Right lobe of liver (tissue), 6 donors: ENCODE results near the gene BMP8B. TPM values are rescaled to one million over a fixed set of nuclear protein-coding genes. Genes with fewer than 3 reads are reported as not detected.

Experiments used
- ATAC-seq, 4 donors: fragments of 200-7000 bp; cut with Tn5 transposase; one replicate each; pipeline ENCODE4 v1.9.1; 2020; ENCODE audit warnings: mild to moderate bottlenecking in 4 of 4, moderate library complexity in 4 of 4
- DNase-seq, 3 donors: peaks; one replicate each; pipeline ENCODE4 v3.0.0-alpha.2; 2020
- H3K27ac ChIP-seq, 3 donors: fragments of 200-600 bp; one replicate each; pipeline ENCODE4 v1.8.0; 2022
- H3K27me3 ChIP-seq, 2 donors: fragments of 200-600 bp; one replicate each; pipeline ENCODE4 v1.8.0; 2022
- H3K36me3 ChIP-seq, 4 donors: fragments of 200-600 bp; sonication (generic) in 1 of 4; one replicate each; pipeline versions ENCODE4 v1.5.1 to v1.8.0; 2017 to 2022; ENCODE audit warnings: control low read depth in 1 of 4
- H3K4me1 ChIP-seq, 4 donors: fragments of 200-600 bp; sonication (generic) in 1 of 4; one replicate each; pipeline versions ENCODE4 v1.5.1 to v1.8.0; 2017 to 2022; ENCODE audit warnings: control low read depth in 1 of 4
- H3K4me3 ChIP-seq, 3 donors: fragments of 200-600 bp; one replicate each; pipeline ENCODE4 v1.8.0; 2022
- H3K9me3 ChIP-seq, 4 donors: fragments of 200-600 bp; sonication (generic) in 1 of 4; one replicate each; pipeline versions ENCODE4 v1.5.1 to v1.8.0; 2017 to 2022; ENCODE audit warnings: control low read depth in 1 of 4
- CTCF ChIP-seq, 4 donors: fragments of 200-600 bp in 3 of 4; fragments of 450-650 bp in 1 of 4; IDR thresholded peaks; one replicate each; pipeline versions ENCODE4 v1.5.1 to v1.8.0; 2016 to 2022; ENCODE audit warnings: antibody characterized with exemption in 4 of 4, mild to moderate bottlenecking in 2 of 4
- POLR2A ChIP-seq: fragments of 450-650 bp; IDR thresholded peaks from one replicate; pipeline ENCODE4 v1.6.1; 2017; ENCODE audit warnings: antibody characterized with exemption, mild to moderate bottlenecking
- WGBS: methylation state at CpG from one replicate; pipeline ENCODE4 v1.1.6; 2018; ENCODE audit warnings: low coverage, low lambda C conversion rate; ENCODE audit not compliant: insufficient coverage; ENCODE audit errors: missing lambda C conversion rate; 5-methylcytosine and 5-hydroxymethylcytosine counted together
- intact Hi-C, 2 donors: fragments of 100-400 bp; cut with DNase I; formaldehyde crosslinking; loops; one replicate each; pipeline versions ENCODE4 v1.11.2 to v1.14.1; 2022
- long read RNA-seq: library from polyadenylated mRNA; unstranded; transcript quantifications from one replicate; pipeline ENCODE4 v2.0.0, GENCODE V29; 2019
- total RNA-seq, 6 experiments: library from RNA; depleted of rRNA in 2 of 6; stranded (reverse); fragments of >200 nt in 2 of 6; fragmentation: NEBNext Ultra II Directional in 3 of 6; extraction: Animal tissue kit (Norgen Biotek cat#: 25700) in 3 of 6; gene quantifications; one replicate each; pipeline versions ENCODE4 v1.1.0 to v1.2.4, GENCODE V29; 2016 to 2023
- donor health status: DM: no; HTN: yes; CAD: no.
- donor health status: DM: no; HTN: no; CAD: no.
- donor health status: DM: no; HTN: no; CAD: no.
- donor health status: DM: no; HTN: yes; CAD: no.
- donor health status: DM: no; HTN: yes; CAD: no.

BMP8B gene
- total RNA-seq = 1 to 10 TPM in 2 of 6 experiments, under 1 TPM in 4; 0.04 to 2.2 (median 0.79) TPM
- long read RNA-seq = 0 reads

GRCh38 chr1:39788758-39789570 is at the start of gene BMP8B:
TSS of gene BMP8B (minus strand) at chr1:39788865. CDS start at chr1:39788485, 380 bp downstream.
- Histone ChIP-seq H3K27me3 (no peaks in the 10 kb centered on the region), H3K4me1 (no peaks in the 10 kb centered on the region), H3K27ac (no peak within 1 kb of the TSS), H3K9me3 (no peaks in the 10 kb centered on the region), H3K36me3 (no peaks in the 10 kb centered on the region), H3K4me3 (peak within 1 kb of the TSS; percentile 31 to 56 (median 52))
- ATAC-seq (peak; percentile 86 to 90 (median 89)), DNase-seq (peak; percentile 61 to 72 (median 69))
- TF ChIP-seq CTCF (IDR thresholded peaks at IDR 0.05) (no peak), POLR2A (no peak)
- 24% methylated on average over 3 of the region's 91 CpGs for WGBS
- intact Hi-C loops = no loop called here

GRCh38 chr1:39836595-39837110 is 48.0 kb upstream of the BMP8B start:
- H3K27ac ChIP-seq = no peak overlapping the region
- intact Hi-C loops = no loop called here
- H3K4me1 ChIP-seq = no peaks in the 10 kb centered on the region
- H3K4me3 ChIP-seq = no peak overlapping the region
- TF ChIP-seq POLR2A (no peak), CTCF (IDR thresholded peaks at IDR 0.05) (no peak)
- DNase-seq (no peak), ATAC-seq (no peak)
- H3K27me3 ChIP-seq = no peaks in the 10 kb centered on the region
- H3K9me3 ChIP-seq = no peaks in the 10 kb centered on the region
- 94% methylated on average over 1 of the region's 3 CpGs for WGBS
- peaks cover 0 to 10% (median under 1%) of the 10 kb centered on the region in 4 donors for H3K36me3 ChIP-seq

- no peaks in the 10 kb centered on the region for H3K9me3 ChIP-seq
- H3K4me3 ChIP-seq = no peak overlapping the region
- no peaks in the 10 kb centered on the region for H3K4me1 ChIP-seq
- intact Hi-C loops = no loop called here
- DNase-seq = no peak
- H3K36me3 ChIP-seq = peaks cover 0 to 5% (median under 1%) of the 10 kb centered on the region in 4 donors
- H3K27me3 ChIP-seq = no peaks in the 10 kb centered on the region
- no peak for TF ChIP-seq CTCF (IDR thresholded peaks at IDR 0.05)
- no peak for TF ChIP-seq POLR2A
- H3K27ac ChIP-seq = no peak overlapping the region
- peak in 2 of 4 donors; percentile 30 to 70 for ATAC-seq
- 48% methylated on average over 7 of the region's 7 CpGs for WGBS
Observed at GRCh38 chr1:39835935-39836594, 47.4 kb upstream of the BMP8B start.

GRCh38 chr1:39835110-39835509 is 46.4 kb upstream of the BMP8B start:
- Histone ChIP-seq H3K36me3 (no peaks in the 10 kb centered on the region), H3K9me3 (no peaks in the 10 kb centered on the region), H3K27ac (no peak overlapping the region), H3K4me3 (no peak overlapping the region), H3K27me3 (no peaks in the 10 kb centered on the region), H3K4me1 (no peaks in the 10 kb centered on the region)
- DNase-seq (no peak), ATAC-seq (peak in 2 of 4 donors; percentile 47 to 75)
- 40% methylated on average over 2 of the region's 2 CpGs for WGBS
- TF ChIP-seq POLR2A (no peak), CTCF (IDR thresholded peaks at IDR 0.05) (no peak)
- intact Hi-C loops = no loop called here
